T follicular helper cell (primary cell): ENCODE data around the gene NRP2.

Experiments used
- DNase-seq: peaks from one replicate; pipeline ENCODE4 v3.0.0-alpha.2; 2020; ENCODE audit warnings: low read depth

NRP2 gene

GRCh38 chr2:205686783-205687640, 4.7 kb downstream of the NRP2 start:
- no peak for DNase-seq

GRCh38 chr2:205687641-205687956, 5.3 kb downstream of the NRP2 start:
- no peak for DNase-seq

GRCh38 chr2:205688417-205689200, 6.3 kb downstream of the NRP2 start:
- DNase-seq, result no peak

- DNase-seq, result no peak
Measured at GRCh38 chr2:205689820-205690219, 7.5 kb downstream of the NRP2 start.

- DNase-seq, result no peak
Measured at GRCh38 chr2:205692104-205692503, 9.8 kb downstream of the NRP2 start.

- no peak for DNase-seq
Measured at GRCh38 chr2:205694256-205694655, 12.0 kb downstream of the NRP2 start.

- no peak for DNase-seq
Measured at GRCh38 chr2:205695460-205695991, 13.2 kb downstream of the NRP2 start.

GRCh38 chr2:205696331-205696926, 14.1 kb downstream of the NRP2 start:
- no peak for DNase-seq

- DNase-seq, result no peak
Measured at GRCh38 chr2:205696927-205697441, 14.7 kb downstream of the NRP2 start.

GRCh38 chr2:205698286-205699268, 16.3 kb downstream of the NRP2 start:
- no peak for DNase-seq

GRCh38 chr2:205699515-205700289, 17.4 kb downstream of the NRP2 start:
- DNase-seq, result no peak

- DNase-seq, result no peak
Measured at GRCh38 chr2:205700331-205701132, 18.2 kb downstream of the NRP2 start.

- DNase-seq, result no peak
Measured at GRCh38 chr2:205701509-205701908, 19.2 kb downstream of the NRP2 start.

- DNase-seq, result no peak
Measured at GRCh38 chr2:205702576-205702975, 20.3 kb downstream of the NRP2 start.

- no peak for DNase-seq
Measured at GRCh38 chr2:205703471-205704126, 21.3 kb downstream of the NRP2 start.

- DNase-seq, result no peak
Measured at GRCh38 chr2:205704127-205704741, 21.9 kb downstream of the NRP2 start.

- no peak for DNase-seq
Measured at GRCh38 chr2:205705511-205706349, 23.4 kb downstream of the NRP2 start.
